ENCODE measurements around the gene GPLD1. TPM values are rescaled to one million over a fixed set of nuclear protein-coding genes. Genes with fewer than 3 reads are reported as not detected.

The GPLD1 gene
- total RNA-seq, 1 experiment from 2014 or later: 0.55 TPM

DNA sequence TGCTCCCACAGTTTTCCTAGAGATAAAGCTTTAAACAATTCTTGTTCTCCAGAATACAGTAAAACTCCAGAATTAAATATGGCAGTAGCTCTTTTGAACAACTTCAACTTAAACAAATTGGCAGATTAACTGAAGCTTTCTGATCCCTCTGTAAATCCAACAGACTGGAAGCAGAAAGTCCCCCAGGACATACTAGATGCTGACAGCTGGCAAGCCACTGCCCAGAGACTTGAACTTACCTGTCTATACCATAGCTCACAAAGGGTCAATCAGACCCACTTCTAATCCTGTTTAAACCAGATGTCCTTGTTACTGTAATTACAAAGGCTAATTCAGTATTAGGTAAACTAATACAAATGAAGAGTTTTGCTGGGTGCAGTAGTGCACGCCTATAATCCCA lies 12.3 kb downstream of the GPLD1 start:
- no peak for DNase-seq (ENCODE audit: low read depth, low spot score)
- in situ Hi-C loops (cut with HindIII; ENCODE audit: low pct_unique_long_range_greater_than_20kb, low sequenced_read_pairs): no loop called here

DNA sequence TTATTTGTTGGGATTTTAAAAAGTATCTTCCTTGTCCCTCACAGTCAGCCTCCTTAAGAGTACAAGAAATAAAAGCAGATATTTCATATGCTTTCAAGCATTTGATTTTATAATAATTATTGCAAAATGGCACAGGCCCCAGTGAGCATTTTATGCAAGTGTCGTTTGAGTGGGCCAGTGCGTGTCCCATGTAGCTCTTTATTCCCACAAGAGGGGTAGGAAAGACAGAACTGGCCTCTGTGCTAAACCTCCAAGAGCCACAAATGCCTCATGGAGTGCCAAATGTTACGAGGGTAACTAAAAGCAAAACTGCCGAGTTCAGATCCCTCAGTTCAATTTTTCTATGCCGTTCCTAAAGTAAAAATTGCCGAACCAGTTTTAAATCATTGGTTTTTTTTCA lies 12.7 kb downstream of the GPLD1 start:
- in situ Hi-C loops (cut with HindIII; ENCODE audit: low pct_unique_long_range_greater_than_20kb, low sequenced_read_pairs): no loop called here

DNA sequence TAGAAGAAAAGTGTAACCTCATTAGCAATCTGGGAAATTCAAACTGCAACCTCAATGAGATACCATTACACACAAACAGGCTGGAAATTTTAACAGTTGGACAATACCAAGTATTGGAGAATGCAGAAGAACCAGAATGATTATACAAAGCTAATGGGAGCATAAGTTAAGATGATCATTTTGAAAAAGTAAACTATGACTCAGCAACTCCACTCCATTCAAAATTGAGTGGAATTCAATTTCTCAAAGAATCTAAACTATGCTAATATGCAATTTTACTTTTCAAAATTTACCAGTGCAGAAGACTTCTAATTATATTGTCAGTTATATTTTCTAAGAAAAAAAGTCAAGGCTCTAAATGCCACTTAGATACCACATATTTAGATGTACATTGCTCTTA lies 17.2 kb downstream of the GPLD1 start:
- in situ Hi-C loops (cut with HindIII; ENCODE audit: low pct_unique_long_range_greater_than_20kb, low sequenced_read_pairs): no loop called here
- DNase-seq (ENCODE audit: low read depth, low spot score): no peak

More for the DNA sequence above, 12.7 kb downstream of the GPLD1 start:
- no peak for DNase-seq (ENCODE audit: low read depth, low spot score)

DNA sequence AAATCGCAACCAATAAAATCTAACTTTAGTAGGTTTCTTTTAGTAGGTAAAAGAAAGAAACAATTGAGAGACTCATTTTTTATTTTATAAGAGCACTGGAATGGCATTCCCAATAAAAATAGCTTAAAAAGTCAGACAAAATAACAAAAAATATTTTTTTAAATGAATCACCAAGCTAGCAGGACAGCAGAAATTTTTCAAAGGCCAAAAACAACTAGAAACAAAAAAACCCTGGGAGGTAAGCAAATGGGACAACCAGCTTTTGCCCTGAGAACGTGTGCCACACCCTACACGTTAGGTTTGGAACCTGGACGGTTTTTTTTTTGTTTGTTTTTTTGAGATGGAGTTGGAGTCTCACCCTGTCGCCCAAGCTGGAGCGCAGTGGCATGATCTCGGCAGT lies 19.6 kb downstream of the GPLD1 start:
- no peak for DNase-seq (ENCODE audit: low read depth, low spot score)
- in situ Hi-C loops (cut with HindIII; ENCODE audit: low pct_unique_long_range_greater_than_20kb, low sequenced_read_pairs): no loop called here

DNA sequence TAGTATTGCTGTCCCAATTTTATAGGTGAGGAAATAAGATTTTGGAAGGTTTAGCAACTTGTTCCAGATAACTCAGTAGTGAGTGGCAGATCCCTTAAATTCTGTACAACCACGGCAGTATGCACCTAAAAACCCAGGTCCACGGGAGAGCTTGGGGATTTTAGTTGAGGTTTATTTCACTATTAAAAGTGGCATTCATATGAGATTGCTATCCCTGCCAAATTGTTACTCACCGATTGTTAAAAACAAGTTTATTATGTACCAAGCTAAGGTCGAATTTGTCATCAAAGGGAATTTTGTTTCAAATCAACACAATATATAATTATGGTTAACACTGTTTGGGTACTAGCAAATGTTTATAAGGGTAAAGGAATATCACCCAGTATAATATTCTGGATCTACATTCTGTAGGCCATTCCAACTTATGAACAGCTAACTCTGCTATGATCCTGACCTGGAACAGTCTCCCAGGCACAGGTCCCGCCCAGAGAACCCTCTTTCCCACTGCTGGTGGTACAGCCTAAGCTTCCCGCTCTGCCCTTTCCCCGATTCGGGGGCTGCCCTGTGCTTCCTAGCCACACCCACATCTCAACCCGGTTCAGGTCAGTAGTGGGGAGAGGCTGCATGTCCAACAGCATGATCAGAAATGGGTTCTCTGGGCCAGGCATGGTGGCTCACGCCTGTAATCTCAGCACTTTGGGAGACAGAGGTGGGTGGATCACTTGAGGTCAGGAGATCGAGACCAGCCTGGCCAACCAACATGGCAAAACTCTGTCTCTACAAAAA lies 24.9 kb downstream of the GPLD1 start:
- no peak for DNase-seq (ENCODE audit: low read depth, low spot score)
- in situ Hi-C loops (cut with HindIII; ENCODE audit: low pct_unique_long_range_greater_than_20kb, low sequenced_read_pairs): no loop called here

DNA sequence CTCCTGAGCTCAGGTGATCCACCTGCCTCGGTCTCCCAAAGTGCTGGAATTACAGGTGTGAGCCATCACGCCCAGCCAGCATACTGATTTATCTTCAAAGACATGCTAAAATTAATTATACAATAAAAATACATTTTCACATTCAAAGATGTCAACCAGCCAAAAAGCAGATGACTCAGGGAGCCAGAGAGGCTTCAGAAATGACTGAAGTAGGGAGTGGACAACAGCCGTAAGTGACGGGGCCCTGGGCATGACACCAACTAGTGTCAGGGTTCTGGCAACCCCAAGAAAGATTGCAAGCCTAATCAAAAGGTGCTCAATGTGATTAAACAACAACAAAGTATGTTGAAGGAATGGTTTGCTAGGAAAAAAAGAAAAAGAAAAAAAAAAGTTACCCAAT lies 28.4 kb downstream of the GPLD1 start:
- in situ Hi-C loops (cut with HindIII; ENCODE audit: low pct_unique_long_range_greater_than_20kb, low sequenced_read_pairs): no loop called here
- DNase-seq (ENCODE audit: low read depth, low spot score): no peak

DNA sequence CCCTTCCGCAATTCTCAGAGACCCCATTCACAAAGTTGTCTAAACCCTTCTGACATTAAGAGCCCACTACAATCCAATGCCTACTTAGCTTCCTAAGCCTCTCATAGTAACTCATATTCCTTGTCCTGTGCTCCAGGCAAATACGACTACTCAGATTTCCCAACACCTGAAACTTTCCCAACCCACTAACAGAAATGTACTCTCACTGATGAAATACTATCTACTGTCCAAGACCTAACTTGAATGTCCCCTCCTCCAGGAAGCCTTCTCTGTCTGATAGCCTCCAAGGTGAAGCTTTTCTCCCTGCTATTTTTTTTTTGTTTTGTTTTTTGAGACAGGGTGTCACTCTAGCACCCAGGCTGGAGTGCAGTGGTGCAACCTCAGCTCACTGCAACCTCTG lies 30.4 kb downstream of the GPLD1 start:
- no peak for DNase-seq (ENCODE audit: low read depth, low spot score)
- in situ Hi-C loops (cut with HindIII; ENCODE audit: low pct_unique_long_range_greater_than_20kb, low sequenced_read_pairs): no loop called here

DNA sequence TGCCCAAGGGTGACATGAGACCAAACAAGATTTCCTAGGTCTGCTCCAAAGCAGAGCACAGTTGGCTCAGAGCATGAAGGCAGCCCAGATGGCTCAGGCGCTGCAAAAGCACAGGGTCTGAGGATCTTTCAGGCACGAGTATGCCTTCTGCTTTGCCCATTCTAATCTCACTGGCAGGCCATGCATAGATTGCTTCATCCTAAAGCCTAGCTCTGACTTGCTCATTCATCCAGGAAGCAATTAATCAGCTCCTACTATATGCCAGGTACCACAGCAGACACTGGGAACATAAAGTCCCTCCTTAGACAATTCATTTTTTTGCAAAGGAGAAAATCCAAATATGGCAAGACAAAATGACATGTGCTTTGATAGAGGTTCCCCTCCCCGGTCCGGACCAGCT lies 31.2 kb downstream of the GPLD1 start:
- no peak for DNase-seq (ENCODE audit: low read depth, low spot score)
- in situ Hi-C loops (cut with HindIII; ENCODE audit: low pct_unique_long_range_greater_than_20kb, low sequenced_read_pairs): no loop called here

DNA sequence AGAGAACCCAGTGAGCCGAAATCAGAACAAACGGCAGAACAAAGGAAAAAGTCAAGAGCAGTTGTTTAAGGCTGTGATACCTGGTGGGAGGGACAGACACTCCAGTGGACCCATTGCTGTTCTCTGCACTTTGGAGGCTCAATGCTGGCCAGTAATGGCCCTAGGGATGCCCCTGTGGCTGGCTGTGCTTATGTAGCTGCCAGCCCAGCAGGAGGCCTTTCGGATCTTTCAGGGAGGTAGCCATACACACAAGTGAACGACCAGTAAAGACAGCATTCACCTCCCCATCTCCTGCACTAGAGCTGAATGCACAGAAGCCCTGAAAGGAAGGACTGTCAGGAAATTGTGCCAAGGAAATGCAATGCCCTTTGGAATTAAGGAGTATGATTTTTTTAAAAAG lies 34.3 kb downstream of the GPLD1 start:
- no peak for DNase-seq (ENCODE audit: low read depth, low spot score)
- in situ Hi-C loops (cut with HindIII; ENCODE audit: low pct_unique_long_range_greater_than_20kb, low sequenced_read_pairs): no loop called here

DNA sequence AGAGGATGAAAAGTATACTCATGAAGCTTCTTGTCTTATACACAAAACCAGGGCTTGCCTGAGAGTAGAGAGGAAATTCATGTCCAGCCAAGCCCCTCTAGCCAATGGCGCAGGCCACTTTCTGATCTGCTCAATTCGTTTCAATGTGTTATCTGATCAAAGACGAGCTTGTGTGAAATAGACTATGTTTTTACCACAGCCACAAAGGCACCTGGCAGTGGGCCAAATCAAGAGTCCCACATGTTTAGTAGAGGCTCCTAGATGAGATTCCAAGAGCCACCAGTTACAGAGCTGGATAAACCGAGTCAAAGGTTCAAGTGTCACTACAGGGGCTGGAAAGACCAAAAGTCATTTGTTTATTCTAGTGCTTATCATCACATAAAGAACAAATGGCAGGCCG lies 34.9 kb downstream of the GPLD1 start:
- in situ Hi-C loops (cut with HindIII; ENCODE audit: low pct_unique_long_range_greater_than_20kb, low sequenced_read_pairs): no loop called here
- no peak for DNase-seq (ENCODE audit: low read depth, low spot score)

DNA sequence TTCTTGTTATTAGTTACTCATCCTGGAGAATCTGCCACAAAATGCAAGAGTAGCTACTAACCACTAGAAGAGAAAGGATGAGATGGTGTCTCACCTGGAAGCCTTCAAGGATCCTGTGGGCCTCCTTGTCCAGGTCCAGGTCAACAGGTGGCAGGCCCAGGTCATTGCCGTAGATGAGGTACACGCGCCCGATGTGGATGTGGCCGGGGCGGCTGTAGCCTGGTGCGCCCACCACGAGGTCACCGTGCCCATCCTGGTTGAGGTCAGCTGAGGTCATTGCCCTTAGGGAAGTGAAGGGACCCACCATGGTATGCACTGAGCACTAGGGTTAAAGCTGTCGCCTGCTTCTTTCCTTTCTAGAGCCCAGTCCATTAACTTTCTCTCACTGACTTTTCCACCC lies 35.5 kb downstream of the GPLD1 start:
- in situ Hi-C loops (cut with HindIII; ENCODE audit: low pct_unique_long_range_greater_than_20kb, low sequenced_read_pairs): no loop called here
- DNase-seq (ENCODE audit: low read depth, low spot score): no peak

DNA sequence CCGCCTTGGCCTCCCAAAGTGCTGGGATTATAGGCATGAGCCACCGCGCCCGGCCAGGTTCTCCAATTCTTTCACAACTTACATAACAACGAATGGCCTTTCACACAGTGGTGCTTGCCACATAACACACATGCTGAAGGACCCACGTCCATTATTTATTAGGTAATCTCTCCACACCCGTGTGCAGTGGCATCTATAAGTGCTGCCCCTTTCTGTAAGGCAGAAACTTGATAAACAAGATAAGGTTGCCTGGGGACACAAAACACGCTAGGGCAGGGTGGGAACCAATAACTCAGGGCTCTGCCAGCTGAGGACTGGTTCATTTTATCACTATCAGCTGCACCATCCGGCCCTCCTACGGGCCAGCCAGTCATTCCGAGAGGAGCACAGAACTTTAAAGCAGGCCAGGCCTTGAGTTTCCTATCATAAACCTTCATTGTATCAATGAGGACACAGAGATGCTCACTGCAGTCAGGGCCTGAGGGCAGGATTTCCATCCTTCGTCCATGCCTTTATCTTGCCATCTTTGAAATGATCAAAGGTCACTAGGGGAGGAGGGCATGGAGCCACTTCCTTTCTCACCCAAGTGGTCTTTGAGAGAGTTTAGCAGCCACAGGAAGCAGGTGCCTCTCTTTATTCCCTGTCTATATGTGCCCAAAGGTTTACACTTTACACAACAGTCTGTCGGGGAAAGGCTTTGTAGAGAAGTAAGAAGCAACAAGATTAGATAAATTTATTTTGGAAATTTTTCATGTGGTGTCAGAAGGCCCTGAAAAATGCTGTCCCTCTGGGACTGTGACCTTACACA lies 37.6 kb downstream of the GPLD1 start:
- no peak for DNase-seq (ENCODE audit: low read depth, low spot score)
- in situ Hi-C loops (cut with HindIII; ENCODE audit: low pct_unique_long_range_greater_than_20kb, low sequenced_read_pairs): no loop called here

DNA sequence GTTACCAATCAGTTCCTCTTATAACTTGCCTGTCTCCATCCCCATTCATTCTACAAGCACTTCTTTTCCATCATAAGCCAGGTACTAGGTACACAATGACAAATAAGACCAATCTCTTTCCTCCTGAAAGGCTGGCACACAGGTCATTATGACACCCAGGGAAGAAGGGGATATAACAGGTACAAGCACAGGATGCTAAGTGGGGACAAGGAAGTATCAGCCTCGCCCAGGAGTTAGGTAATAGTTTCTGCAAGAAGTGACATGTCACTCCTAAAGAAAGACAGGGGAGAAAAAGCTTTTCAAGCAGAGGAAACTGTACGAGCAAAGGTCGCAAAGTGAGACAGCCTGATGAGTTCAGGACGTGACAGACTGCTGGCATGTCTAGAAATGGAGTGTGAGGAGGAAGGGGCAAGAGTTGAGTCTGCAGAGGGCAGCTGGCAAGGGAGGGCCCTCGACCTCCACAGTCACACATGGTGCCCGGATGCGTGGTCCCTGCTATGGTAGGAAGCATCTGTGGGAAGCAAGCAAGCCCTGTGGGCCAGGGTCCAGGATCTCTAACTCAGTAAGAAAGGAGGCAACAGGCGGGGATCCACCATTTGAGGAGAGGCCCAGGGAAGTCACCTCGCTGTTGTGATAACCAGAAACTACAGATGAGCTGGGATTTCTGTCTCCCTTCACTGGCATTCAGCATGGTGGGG lies 40.4 kb downstream of the GPLD1 start:
- in situ Hi-C loops (cut with HindIII; ENCODE audit: low pct_unique_long_range_greater_than_20kb, low sequenced_read_pairs): no loop called here
- DNase-seq (ENCODE audit: low read depth, low spot score): no peak

DNA sequence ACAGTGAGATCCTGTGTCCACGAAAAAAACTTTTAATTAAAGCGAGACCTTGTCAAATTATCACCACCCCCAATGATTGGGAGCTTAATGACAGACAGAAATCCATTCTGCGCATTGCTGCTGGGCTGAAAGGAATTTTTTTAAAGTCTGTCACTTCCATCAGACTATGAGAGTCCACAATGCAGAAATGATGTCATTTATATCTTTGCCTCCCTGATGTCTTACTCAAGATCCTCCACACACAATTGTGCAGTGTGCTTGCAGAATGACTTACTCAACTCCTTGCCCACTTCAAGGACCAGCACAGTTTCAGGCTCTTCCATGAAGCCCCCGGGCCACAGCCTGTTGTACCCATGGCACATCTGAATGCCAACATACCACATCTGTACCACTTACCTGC lies 41.0 kb downstream of the GPLD1 start:
- DNase-seq (ENCODE audit: low read depth, low spot score): no peak
- in situ Hi-C loops (cut with HindIII; ENCODE audit: low pct_unique_long_range_greater_than_20kb, low sequenced_read_pairs): no loop called here

DNA sequence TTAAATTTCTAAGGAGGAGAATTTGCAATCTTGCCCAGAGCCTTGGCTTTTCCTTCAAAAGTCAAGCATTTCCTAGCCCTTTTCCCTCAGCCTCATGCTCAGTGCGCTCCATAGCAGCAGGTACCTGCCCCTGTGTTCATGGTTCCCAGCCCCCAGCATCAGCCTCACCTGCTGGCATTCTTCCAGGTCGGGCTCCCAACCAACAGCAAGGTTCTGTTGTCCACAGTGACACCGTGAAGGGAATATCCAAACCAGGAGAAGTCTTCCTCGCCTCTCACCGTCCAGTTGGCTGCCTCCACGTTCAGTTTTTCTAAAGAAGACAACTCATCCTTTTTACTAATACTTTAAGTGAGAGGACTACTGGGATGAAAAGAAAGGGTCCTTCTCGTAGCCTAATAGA lies 42.7 kb downstream of the GPLD1 start:
- in situ Hi-C loops (cut with HindIII; ENCODE audit: low pct_unique_long_range_greater_than_20kb, low sequenced_read_pairs): no loop called here
- DNase-seq (ENCODE audit: low read depth, low spot score): no peak

DNA sequence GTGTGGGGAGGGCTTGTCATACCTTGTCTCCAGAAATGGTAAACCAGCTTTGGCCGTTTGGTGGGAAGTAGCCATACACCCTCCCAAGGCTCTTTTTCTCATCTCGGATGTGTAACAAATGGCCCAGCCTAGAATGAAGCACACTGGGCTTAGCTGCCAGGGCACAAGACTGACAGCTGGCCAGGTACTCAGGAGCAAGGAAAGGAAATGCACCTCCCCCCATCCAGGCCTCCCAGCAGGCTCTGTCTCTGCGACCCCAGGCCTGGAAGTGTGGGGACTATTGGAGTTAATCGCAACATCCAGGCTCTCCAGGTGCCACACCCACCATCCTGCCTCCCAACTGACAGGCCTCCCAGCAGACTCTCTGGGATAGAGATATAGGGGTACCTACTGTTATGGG lies 43.7 kb downstream of the GPLD1 start:
- no peak for DNase-seq (ENCODE audit: low read depth, low spot score)
- in situ Hi-C loops (cut with HindIII; ENCODE audit: low pct_unique_long_range_greater_than_20kb, low sequenced_read_pairs): no loop called here

DNA sequence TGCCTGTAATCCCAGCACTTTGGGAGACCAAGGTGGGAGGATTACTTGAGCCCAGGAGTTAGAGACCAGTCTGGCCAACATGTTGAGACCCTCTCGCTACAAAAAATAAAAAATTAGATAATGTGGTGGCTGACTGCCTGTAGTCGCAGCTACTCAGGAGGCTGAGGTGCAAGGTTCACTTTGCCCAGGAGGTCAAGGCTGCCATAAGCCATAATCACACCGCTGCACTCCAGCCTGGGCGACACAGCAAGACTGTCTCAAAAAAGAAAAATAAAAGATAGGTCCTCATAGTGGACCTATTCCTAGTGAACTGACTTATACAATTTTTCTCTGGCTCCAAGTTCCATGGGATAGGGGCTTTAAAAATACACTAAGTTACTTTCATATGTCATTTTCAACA lies 44.8 kb downstream of the GPLD1 start:
- in situ Hi-C loops (cut with HindIII; ENCODE audit: low pct_unique_long_range_greater_than_20kb, low sequenced_read_pairs): no loop called here

DNA sequence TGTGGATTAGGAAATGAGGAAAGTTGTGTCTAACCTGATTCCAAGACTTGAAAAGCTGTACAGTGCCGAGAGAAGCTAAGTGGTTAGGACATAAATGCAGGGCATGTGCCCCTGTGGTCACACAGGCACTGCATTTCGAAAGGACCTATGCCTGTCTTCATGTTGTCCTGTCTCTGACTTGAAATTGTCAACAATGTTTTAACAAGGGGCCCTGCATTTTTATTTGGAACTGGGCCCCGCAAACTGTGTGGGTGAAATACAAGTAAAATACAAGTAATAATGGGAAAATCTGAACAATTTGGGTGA lies 47.8 kb downstream of the GPLD1 start:
- in situ Hi-C loops (cut with HindIII; ENCODE audit: low pct_unique_long_range_greater_than_20kb, low sequenced_read_pairs): no loop called here
- no peak for DNase-seq (ENCODE audit: low read depth, low spot score)

More for the DNA sequence above, 44.8 kb downstream of the GPLD1 start:
- DNase-seq (ENCODE audit: low read depth, low spot score): no peak
